ENCODE results near the gene MRPL2. TPM values are rescaled to one million over a fixed set of nuclear protein-coding genes. Genes with fewer than 3 reads are reported as not detected.
A peak's percentile ranks its signal among the peaks of the same experiment; 100 is the strongest.

The MRPL2 gene
- total RNA-seq, 1 donor from 2014 or later: 17.3 TPM

DNA sequence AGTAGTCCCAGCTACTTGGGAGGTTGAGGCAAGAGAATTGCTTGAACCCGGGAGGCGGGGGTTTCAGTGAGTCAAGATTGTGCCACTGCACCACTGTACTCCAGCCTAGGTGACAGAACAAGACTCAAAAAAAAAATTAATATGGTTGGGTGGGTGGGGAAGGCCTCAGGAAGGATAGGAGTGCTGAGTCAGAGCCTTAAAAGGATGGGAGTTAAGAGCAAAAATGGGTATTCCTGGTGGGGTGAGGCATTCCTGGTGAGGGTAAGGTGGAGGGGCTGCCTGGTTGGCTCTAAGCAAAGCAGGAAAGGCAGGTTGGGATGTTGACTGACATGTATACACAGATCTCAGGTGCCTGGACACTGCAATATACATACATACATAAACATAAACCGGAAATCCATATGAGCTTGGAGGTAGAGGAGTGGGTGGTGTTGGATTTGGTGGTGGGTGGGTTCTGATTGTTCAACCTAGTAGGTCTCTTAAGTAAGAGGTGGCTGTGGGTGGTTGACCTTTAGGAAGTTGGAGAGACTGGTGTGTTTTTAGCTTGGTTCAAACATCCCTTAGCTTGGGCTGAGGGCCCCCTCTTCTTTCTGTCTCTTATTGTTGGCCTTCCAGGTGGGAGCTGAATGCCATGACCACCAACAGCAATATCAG lies 39.1 kb downstream of the MRPL2 start:
- DNase-seq: no peak

DNA sequence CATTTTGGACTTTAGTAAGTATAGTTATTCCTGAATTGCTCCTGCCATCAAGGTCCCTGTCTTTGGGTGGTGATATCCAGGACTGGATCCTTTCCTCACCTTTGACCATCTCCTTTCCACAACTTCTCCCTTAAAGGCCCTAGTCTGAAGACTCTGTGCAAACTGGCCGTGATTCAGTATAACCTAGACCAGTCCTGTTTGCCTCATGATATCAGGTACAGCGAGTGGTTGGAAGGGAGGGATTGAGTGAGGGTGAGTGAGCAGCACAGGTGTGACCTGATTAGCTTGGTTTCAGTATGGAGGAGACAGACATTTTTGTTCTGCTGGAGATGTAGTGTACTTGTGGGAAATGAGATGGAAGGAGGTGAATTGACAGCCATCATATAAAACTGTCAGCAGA lies 40.1 kb downstream of the MRPL2 start:
- DNase-seq: no peak

DNA sequence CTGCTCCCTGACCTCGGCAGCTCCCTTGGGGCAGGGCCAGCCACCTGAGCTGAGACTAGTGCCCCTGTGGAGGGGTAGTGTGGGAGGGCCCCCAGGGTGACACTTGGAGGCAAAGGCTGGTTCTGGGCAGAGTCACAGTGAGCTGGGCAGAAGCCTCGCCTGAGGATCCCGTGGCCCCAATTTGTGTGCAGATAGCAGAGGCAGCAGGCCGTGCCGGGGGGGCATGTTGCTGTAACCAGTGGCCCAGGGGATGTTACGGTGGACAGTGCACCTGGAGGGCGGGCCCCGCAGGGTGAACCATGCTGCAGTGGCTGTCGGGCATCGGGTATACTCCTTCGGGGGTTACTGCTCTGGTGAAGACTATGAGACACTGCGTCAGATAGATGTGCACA lies 42.3 kb downstream of the MRPL2 start:
- no peak for DNase-seq

DNA sequence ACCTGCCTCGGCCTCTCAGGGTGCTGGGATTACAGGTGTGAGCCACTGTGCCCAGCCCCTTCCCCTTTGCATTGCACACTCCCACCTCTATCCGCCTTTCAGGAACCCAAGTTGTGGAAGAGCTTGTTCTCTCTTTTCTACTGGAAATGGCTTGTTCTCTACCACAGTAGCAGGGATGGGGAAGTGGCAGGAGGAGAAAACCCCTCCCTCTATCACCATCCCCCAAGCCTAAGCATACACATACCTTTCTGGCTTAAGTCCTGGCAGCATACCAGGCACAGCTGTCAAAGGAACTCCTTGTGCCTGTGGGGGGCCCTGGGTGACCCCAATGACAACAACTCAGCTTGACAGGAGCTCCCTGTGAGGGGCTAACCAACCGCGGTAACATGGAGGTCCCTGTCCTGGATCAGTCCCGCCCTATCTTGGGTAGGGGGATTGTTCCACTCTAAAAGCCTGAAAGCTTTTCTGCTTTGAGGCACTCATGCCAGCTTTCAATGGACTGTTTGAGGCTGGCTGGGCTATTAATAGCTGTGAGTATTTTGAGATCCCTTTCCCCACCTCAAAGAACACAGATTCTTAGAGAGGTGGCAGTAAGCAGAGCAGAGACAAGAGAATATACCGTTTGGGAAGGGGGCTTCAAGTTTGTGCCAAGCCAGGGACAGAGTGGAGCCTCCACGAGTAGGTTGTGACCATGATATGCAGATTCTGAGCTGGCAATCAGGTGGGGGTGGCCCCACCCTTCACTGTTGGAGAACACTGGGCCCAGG lies 42.9 kb downstream of the MRPL2 start:
- DNase-seq: no peak

DNA sequence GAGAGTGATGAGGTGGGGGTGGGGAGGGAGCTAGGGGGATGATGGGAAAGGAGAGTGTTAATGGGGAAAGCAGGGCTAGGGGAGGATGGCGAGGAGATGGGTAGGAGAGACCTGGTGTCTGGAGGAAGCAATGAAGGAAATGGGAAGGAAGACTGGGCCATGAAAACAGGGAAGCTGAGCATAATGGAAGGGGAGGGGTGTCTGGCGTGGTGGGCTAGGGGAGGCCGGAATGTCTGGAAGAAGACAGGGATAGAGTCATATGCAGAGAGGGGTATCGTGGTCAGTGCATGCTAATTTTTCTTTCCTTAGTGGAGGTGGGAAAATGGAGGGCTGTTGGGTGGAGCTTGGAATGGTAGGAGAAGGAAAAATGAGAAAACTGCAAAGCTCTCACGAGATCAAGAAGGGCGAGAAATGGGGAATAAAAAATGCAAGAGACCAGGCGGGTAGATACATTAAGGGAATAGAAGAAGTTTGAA lies 44.8 kb downstream of the MRPL2 start:
- no peak for DNase-seq

DNA sequence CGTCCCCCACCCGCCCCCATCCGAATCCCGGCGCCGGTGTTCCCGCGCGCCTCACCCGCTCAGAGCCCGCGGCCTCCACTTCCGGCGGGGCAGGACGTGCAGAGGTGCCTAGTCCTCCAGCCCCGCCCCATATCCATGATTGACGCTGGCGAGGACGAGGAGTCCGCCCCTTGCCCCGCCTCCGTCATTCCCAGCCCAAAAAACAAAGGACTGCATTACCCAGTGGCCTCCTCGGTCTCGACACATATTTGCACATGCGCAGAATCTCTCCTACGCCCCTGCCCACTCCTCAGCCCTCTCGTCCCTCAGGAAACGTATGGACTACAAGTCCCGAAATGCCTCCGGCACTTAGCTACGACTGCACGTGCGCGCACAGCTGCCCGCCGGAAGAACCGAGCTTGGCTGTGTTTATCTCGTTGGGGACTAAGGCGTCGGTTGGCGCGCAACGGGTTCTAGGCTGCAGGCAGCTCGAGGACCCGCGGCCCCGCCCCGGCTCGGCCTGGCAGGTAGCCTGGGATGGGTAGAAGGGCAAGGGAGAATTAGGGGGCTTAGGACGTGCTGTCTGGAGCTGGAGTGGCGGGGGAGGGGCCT lies 45.3 kb downstream of the MRPL2 start, which contains the start of the genes KLHDC3 and MEA1:
KLHDC3 (plus strand) TSS at position 407 of the 591 bp plus-strand sequence. CDS start 2,944 bp downstream, outside the sequence.
MEA1 (minus strand) TSS at position 104 of the 591 bp plus-strand sequence. CDS start 133 bp downstream, outside the sequence.
- DNase-seq: peak; percentile 100

DNA sequence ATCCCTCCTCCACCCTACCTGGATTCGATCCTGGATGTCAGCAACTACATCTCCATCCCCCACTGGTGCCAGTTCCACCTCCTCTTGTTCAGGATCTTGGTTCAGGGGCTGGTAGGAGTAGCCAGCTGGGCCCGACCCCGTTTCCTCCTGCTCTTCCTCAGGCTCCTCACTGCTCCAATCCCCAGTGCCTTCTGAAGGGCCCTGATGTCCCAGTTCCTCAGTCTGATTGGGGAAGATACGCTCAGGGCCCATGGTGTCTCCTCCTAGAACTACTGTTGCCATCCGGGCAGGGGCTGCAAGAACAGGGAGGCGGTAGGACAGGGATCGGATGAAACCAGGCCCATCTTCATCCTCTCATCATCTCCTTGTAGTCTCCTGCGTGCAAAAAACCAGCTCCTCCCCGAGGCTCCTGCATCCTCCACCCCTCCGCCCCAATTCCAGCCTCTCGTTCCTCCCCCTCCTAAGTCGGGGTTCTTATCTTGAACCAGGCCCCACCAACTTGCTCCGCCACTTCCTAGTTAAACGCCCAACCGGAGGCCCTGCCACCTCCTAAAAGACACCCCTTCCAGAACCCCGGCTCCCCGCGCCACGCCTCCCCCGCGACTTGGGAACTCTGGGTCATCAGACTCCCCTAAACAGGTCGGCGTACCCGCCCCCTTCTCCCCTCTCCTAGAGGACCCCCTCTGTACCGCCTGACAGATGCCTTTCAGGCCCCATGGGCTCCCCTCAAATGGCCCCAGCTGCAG lies 46.0 kb downstream of the MRPL2 start:
- DNase-seq: no peak

DNA sequence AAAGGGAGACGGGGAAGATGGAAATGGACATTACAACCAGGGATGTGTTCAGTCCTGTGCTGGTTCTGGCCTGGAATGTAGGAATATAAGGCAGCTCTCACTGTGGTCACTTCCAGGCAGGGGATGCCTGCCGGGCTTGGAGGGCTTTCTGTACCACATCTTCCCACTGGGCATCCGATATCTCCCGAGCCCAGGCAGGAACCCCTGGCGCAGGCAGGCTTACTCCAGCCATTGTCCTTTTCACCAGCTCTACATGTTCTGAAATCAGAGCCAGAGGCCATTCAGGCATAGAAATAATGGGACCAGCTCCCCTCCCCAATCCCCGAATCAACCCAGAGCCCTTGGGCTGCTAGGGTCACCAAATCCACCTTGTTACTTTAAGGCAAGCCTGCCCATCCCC lies 46.9 kb downstream of the MRPL2 start:
- DNase-seq: no peak

DNA sequence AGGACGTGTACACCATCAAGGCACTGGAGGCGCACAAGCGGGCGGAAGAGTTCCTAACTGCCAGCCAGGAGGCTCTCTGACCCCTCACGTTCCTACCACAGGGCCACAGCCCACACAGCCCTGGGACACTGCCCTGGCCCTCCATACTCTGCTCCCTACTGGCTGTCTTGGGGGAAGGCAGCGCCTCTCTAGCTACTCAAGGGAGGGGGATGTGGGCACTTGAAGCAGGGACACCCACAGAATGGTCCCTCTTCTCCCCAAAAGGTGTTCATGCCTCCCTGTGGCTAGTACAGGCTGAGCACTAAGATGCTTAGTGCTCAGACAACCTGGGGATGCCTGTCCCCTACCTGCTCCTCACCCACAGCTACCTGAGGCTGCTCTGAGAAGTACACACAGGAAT lies 48.0 kb downstream of the MRPL2 start:
- no peak for DNase-seq

DNA sequence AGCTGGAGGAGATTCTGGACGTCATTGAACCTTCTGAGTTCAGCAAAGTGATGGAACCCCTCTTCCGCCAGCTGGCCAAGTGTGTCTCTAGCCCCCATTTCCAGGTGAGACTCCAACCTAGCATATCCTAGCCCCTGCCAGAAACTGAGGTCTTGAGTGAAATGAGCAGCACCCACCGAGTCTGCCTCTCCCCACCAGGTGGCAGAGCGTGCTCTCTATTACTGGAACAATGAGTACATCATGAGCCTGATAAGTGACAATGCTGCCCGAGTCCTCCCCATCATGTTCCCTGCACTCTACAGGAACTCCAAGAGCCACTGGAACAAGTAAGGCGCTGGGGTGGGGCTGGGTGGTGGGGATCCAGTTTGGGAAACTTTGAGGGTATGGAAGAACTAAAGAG lies 50.1 kb downstream of the MRPL2 start:
- peak; percentile 20 for DNase-seq

DNA sequence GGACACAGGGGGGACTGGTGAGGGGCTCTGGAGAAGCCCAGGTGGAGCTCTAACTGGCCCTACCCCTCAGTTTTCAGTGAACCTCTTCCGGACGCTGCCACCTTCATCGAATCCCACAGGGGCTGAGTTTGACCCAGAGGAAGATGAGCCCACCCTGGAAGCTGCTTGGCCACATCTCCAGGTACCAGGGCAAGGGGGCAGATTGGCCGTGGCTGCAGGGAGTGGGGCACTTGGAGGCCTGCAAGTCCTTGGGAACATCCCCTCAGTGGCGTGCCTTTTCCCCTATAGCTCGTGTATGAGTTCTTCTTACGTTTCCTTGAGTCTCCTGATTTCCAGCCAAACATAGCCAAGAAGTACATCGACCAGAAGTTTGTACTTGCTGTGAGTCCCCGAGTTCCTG lies 52.1 kb downstream of the MRPL2 start:
- DNase-seq: no peak

DNA sequence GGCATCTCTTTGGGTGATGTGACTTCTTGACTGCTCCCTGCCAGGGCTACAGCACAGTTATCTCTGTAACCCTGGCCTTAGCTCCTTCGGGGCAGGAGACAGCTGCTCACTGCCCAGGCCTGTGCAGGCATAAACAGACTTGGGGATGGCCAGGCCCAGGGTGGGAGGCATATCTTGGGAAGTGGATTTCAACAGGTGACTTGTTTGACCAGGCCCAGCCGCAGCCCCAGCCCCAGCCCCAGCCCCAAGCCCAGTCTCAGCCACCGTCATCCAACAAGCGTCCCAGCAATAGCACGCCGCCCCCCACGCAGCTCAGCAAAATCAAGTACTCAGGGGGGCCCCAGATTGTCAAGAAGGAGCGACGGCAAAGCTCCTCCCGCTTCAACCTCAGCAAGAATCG lies 53.0 kb downstream of the MRPL2 start:
- DNase-seq: no peak

DNA sequence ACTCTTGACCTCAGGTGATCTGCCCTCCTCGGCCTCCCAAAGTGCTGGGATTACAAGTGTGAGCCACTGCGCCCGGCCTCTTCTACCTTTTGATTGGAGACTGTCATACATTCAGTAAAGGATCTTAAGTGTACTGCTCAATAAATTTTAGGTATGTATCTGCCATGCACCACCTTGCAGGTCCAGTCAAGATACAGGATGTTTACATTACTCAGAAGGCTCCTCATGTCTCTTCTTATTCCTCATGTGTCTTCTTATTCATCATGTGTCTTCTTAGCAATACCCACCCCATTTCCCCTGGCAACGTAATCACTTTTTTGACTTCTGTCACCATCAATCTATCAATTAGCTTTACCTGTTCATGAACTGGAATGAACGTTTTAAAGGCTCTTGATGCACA lies 53.4 kb downstream of the MRPL2 start:
- no peak for DNase-seq

Other genes with a start within 250 kb of the MRPL2 start
- 88.3 TPM for gene RPL7L1, start 179.8 kb downstream of the MRPL2 start, total RNA-seq
- gene PTCRA, start 143.4 kb downstream of the MRPL2 start, total RNA-seq: not detected
- gene CNPY3, start 130.0 kb downstream of the MRPL2 start, total RNA-seq: 18.1 TPM
- 0.20 TPM for gene GNMT, start 98.7 kb downstream of the MRPL2 start, total RNA-seq
- gene PEX6, start 80.3 kb downstream of the MRPL2 start, total RNA-seq: 13.1 TPM
- gene PPP2R5D, start 74.9 kb downstream of the MRPL2 start, total RNA-seq: 23.8 TPM
- gene MEA1, start 45.5 kb downstream of the MRPL2 start, total RNA-seq: 28.9 TPM
- gene KLHDC3, start 45.2 kb downstream of the MRPL2 start, total RNA-seq: 82.3 TPM
- 36.2 TPM for gene RRP36, start 37.8 kb downstream of the MRPL2 start, total RNA-seq
- 20.3 TPM for gene CUL7, start 5.6 kb downstream of the MRPL2 start, total RNA-seq
- gene KLC4, start 197 bp upstream of the MRPL2 start, total RNA-seq: 15.6 TPM
- gene PTK7, start 16.9 kb upstream of the MRPL2 start, total RNA-seq: 121 TPM
- gene SRF, start 111.8 kb upstream of the MRPL2 start, total RNA-seq: 12.5 TPM
- gene CUL9, start 122.8 kb upstream of the MRPL2 start, total RNA-seq: 18.8 TPM
- 26.3 TPM for gene DNPH1, start 170.0 kb upstream of the MRPL2 start, total RNA-seq
- gene TTBK1, start 184.0 kb upstream of the MRPL2 start, total RNA-seq: 0.10 TPM
- gene SLC22A7, start 238.8 kb upstream of the MRPL2 start, total RNA-seq: not detected
- gene CRIP3, start 249.4 kb upstream of the MRPL2 start, total RNA-seq: 1.1 TPM